Tibial artery (tissue), 4 donors: ENCODE measurements around the gene TRAF2.

Source experiments
- DNase-seq, 2 donors: peaks; one replicate each; pipeline ENCODE4 v3.0.0-alpha.2; 2019
- H3K27ac ChIP-seq, 2 donors: fragments of 200-600 bp; sonication (generic) in 1 of 2; 1 replicate in 1 of 2; 2 replicates in 1 of 2; pipeline ENCODE4 v1.5.1; 2018 to 2019; ENCODE audit warnings: mild to moderate bottlenecking in 1 of 2
- H3K27me3 ChIP-seq, 2 donors: fragments of 200-600 bp; sonication (generic) in 1 of 2; one replicate each; pipeline versions ENCODE4 v1.5.1 to v1.6.0; 2016 to 2019
- H3K36me3 ChIP-seq, 3 donors: fragments of 200-600 bp; sonication (generic) in 2 of 3; one replicate each; pipeline ENCODE4 v1.5.1; 2016 to 2019; ENCODE audit warnings: mild to moderate bottlenecking in 2 of 3
- H3K4me1 ChIP-seq, 4 donors: fragments of 200-600 bp; sonication (generic) in 2 of 4; 1 replicate in 3 of 4; 2 replicates in 1 of 4; pipeline ENCODE4 v1.5.1; 2016 to 2019
- H3K4me3 ChIP-seq, 2 donors: fragments of 200-600 bp; sonication (generic) in 1 of 2; 1 replicate in 1 of 2; 2 replicates in 1 of 2; pipeline ENCODE4 v1.5.1; 2018 to 2019; ENCODE audit warnings: mild to moderate bottlenecking in 2 of 2
- H3K9me3 ChIP-seq, 3 donors: fragments of 200-600 bp; sonication (generic) in 1 of 3; one replicate each; pipeline ENCODE4 v1.5.1; 2016 to 2019
- CTCF ChIP-seq, 2 experiments: fragments of 200-600 bp in 1 of 2; fragments of 450-650 bp in 1 of 2; IDR thresholded peaks; one replicate each; pipeline ENCODE4 v1.5.1; 2017 to 2019; ENCODE audit warnings: antibody characterized with exemption in 2 of 2, mild to moderate bottlenecking in 1 of 2, moderate library complexity in 1 of 2
- intact Hi-C: fragments of 100-400 bp; cut with DNase I; formaldehyde crosslinking; loops from one replicate; pipeline ENCODE4 v1.15.0; 2023; ENCODE audit warnings: low total_unique reads

TRAF2 gene

GRCh38 chr9:136941231-136942111 is 55.2 kb downstream of the TRAF2 start:
- Histone ChIP-seq H3K9me3 (no peaks in the 10 kb centered on the region), H3K4me1 (peaks cover 0 to 37% (median 32%) of the 10 kb centered on the region in 4 donors), H3K27me3 (no peaks in the 10 kb centered on the region), H3K27ac (peak overlapping the region; percentile 63 to 78), H3K4me3 (no peak overlapping the region), H3K36me3 (peaks cover 36 to 62% (median 45%) of the 10 kb centered on the region in 3 donors)
- intact Hi-C loops = loop anchor here (5.0 kb wide), 2 partner anchors 54 to 149 kb away; partner anchors contain the start of genes TMEM141 and TRAF2
- TF ChIP-seq CTCF (IDR thresholded peaks at IDR 0.05) = no peak
- DNase-seq = no peak

GRCh38 chr9:136942112-136942880 is 56.0 kb downstream of the TRAF2 start:
- H3K27ac ChIP-seq = peak overlapping the region; percentile 26 to 91
- H3K27me3 ChIP-seq = no peaks in the 10 kb centered on the region
- no peak for TF ChIP-seq CTCF (IDR thresholded peaks at IDR 0.05)
- peaks cover 0 to 44% (median 39%) of the 10 kb centered on the region in 4 donors for H3K4me1 ChIP-seq
- H3K36me3 ChIP-seq = peaks cover 34 to 57% (median 45%) of the 10 kb centered on the region in 3 donors
- H3K4me3 ChIP-seq = peak overlapping the region in 1 of 2 donors; percentile 83
- peak in 1 of 2 donors; percentile 65 for DNase-seq
- H3K9me3 ChIP-seq = no peaks in the 10 kb centered on the region
- intact Hi-C loops = loop anchor here (5.0 kb wide), 2 partner anchors 55 to 150 kb away; partner anchors contain the start of genes TMEM141 and TRAF2

GRCh38 chr9:136942881-136943230 is 56.5 kb downstream of the TRAF2 start:
- H3K9me3 ChIP-seq = no peaks in the 10 kb centered on the region
- TF ChIP-seq CTCF (IDR thresholded peaks at IDR 0.05) = no peak
- intact Hi-C loops = loop anchor here (5.0 kb wide), 2 partner anchors 56 to 151 kb away; partner anchors contain the start of genes TMEM141 and TRAF2
- peak overlapping the region; percentile 88 to 91 for H3K27ac ChIP-seq
- peak overlapping the region; percentile 82 to 83 for H3K4me3 ChIP-seq
- peaks cover 31 to 52% (median 45%) of the 10 kb centered on the region in 3 donors for H3K36me3 ChIP-seq
- peak in 1 of 2 donors; percentile 68 for DNase-seq
- no peaks in the 10 kb centered on the region for H3K27me3 ChIP-seq
- H3K4me1 ChIP-seq = peaks cover 0 to 50% (median 44%) of the 10 kb centered on the region in 4 donors

- Histone ChIP-seq H3K36me3 (peaks cover 31 to 49% (median 45%) of the 10 kb centered on the region in 3 donors), H3K9me3 (no peaks in the 10 kb centered on the region), H3K27ac (peak overlapping the region; percentile 88 to 91), H3K4me3 (peak overlapping the region; percentile 82 to 83), H3K27me3 (no peaks in the 10 kb centered on the region), H3K4me1 (peaks cover 0 to 51% (median 45%) of the 10 kb centered on the region in 4 donors)
- peak in 1 of 2 donors; percentile 63 for DNase-seq
- TF ChIP-seq CTCF (IDR thresholded peaks at IDR 0.05) = no peak
- intact Hi-C loops = loop anchor here (2.0 to 5.0 kb wide), 3 partner anchors 56 to 151 kb away; partner anchors contain the start of genes PHPT1, TMEM141 and TRAF2
Measured at GRCh38 chr9:136943291-136944211, 57.2 kb downstream of the TRAF2 start.
